Small intestine (tissue), 7 donors: ENCODE data around the gene DOCK2. TPM values are rescaled to one million over a fixed set of nuclear protein-coding genes. Genes with fewer than 3 reads are reported as not detected.

Experiments
- DNase-seq, 2 donors: peaks; one replicate each; pipeline versions ENCODE4 v3.0.0 to v3.0.0-alpha.2; 2013
- FAIRE-seq: peaks from 2 replicates; lab custom pipeline; 2012; peaks lifted over from hg19 to GRCh38; lab: Jason Lieb, UNC
- H3K27ac ChIP-seq, 3 donors: one replicate each; pipeline ENCODE4 v1.5.1; 2013; ENCODE audit warnings: low read length in 2 of 3, mild to moderate bottlenecking in 2 of 3, control low read depth in 1 of 3, inconsistent platforms in 1 of 3, low read depth in 1 of 3, moderate library complexity in 1 of 3
- H3K27me3 ChIP-seq, 3 donors: one replicate each; pipeline ENCODE4 v1.6.1; 2013; ENCODE audit warnings: low read length in 3 of 3, inconsistent platforms in 1 of 3; ENCODE audit not compliant: control insufficient read depth in 3 of 3, insufficient read depth in 3 of 3
- H3K36me3 ChIP-seq, 3 donors: one replicate each; pipeline ENCODE4 v1.6.1; 2013; ENCODE audit warnings: low read length in 3 of 3, inconsistent platforms in 1 of 3, low read depth in 1 of 3, mild to moderate bottlenecking in 1 of 3, moderate library complexity in 1 of 3; ENCODE audit not compliant: control insufficient read depth in 3 of 3, insufficient read depth in 2 of 3
- H3K4me1 ChIP-seq, 3 donors: one replicate each; pipeline ENCODE4 v1.6.1; 2013; ENCODE audit warnings: low read length in 2 of 3, inconsistent platforms in 1 of 3, low read depth in 1 of 3, mild to moderate bottlenecking in 1 of 3, moderate library complexity in 1 of 3; ENCODE audit not compliant: control insufficient read depth in 3 of 3, insufficient read depth in 2 of 3
- H3K4me3 ChIP-seq, 3 donors: one replicate each; pipeline ENCODE4 v1.5.1; 2013; ENCODE audit warnings: low read length in 3 of 3, control low read depth in 1 of 3, inconsistent platforms in 1 of 3, low read depth in 1 of 3, mild to moderate bottlenecking in 1 of 3, moderate library complexity in 1 of 3
- H3K9me3 ChIP-seq, 2 donors: one replicate each; pipeline ENCODE4 v1.6.1; 2013; ENCODE audit warnings: low read depth in 1 of 2, low read length in 1 of 2; ENCODE audit not compliant: control insufficient read depth in 2 of 2, insufficient read depth in 1 of 2
- WGBS, 3 donors: extraction: QIAGEN DNeasy Blood & Tissue Kit; methylation state at CpG; one replicate each; pipeline ENCODE4 v1.1.7; 2013; 5-methylcytosine and 5-hydroxymethylcytosine counted together
- polyA plus RNA-seq, 4 donors: library from polyadenylated mRNA; stranded (reverse) in 3 of 4; unstranded in 1 of 4; fragments of 200-250 nt in 3 of 4; fragments of 120-200 nt in 1 of 4; gene quantifications; one replicate each; pipeline versions ENCODE4 v1.2.1 to v1.2.3, GENCODE V29; 2013
- donor health status: healthy with polysubstance abuse.
- donor health status: control.
- donor health status: control.
- donor health status: Bipolar disorder and iron deficiency.
- donor health status: healthy.

DOCK2 gene
- polyA plus RNA-seq, 4 donors, result 1.3 to 5.9 (median 3.0) TPM

DNA sequence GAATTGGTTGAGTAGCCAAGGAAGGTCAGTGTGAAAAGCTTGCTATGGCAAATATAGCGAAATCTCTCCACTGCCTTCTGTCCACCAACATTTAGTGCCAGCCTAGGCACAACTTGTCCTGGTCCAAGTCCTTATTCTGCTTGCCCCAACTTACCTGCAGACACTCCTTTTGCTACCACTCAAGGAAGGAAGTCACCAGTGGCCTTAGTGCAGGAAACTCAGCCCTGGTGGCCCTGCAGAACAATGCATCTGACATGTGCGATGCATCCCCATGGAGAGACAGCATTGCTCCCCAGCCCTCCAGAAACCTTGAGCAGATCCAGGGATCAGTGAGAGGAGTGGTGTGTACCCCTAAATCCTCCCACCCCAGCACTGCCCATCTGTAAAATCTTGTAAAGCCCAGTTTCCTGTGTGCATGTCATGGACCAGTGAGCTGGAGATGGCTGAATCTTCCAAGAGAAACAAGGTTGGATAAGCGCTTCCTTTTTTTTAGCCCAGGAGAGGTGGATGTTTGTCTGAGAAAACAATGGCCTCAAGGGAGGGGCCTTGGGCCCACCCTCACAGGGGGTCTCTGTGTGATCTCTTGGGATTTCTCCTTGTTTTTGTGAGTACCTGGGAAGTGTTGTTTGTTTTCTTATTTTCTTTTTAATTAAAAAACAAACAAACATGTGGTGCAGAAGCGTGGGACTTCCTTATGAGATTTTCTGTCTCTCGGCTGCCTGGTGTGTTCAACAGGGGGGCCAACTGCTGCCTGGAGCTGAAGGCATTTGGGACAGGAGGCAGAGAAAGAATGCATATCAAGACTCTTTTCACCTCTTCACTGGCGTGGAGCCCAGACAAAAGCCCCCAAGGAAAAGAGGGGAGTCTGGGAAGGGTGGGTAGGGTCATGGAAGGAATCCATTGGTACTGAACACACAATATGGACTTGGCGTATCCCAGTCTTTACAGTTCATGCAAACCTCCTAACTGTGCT is 472.3 kb downstream of the DOCK2 start:
- Histone ChIP-seq H3K4me3 (no peak overlapping the region), H3K9me3 (no peaks in the 10 kb centered on the region), H3K36me3 (no peaks in the 10 kb centered on the region), H3K27me3 (peaks cover 0 to 4% (median 0%) of the 10 kb centered on the region in 3 donors), H3K4me1 (no peaks in the 10 kb centered on the region), H3K27ac (no peak overlapping the region)
- DNase-seq, result no peak
- WGBS, 3 donors, result 68 to 82% (median 71%) methylated on average over 7 of the region's 7 CpGs
- FAIRE-seq, result no peak

DNA sequence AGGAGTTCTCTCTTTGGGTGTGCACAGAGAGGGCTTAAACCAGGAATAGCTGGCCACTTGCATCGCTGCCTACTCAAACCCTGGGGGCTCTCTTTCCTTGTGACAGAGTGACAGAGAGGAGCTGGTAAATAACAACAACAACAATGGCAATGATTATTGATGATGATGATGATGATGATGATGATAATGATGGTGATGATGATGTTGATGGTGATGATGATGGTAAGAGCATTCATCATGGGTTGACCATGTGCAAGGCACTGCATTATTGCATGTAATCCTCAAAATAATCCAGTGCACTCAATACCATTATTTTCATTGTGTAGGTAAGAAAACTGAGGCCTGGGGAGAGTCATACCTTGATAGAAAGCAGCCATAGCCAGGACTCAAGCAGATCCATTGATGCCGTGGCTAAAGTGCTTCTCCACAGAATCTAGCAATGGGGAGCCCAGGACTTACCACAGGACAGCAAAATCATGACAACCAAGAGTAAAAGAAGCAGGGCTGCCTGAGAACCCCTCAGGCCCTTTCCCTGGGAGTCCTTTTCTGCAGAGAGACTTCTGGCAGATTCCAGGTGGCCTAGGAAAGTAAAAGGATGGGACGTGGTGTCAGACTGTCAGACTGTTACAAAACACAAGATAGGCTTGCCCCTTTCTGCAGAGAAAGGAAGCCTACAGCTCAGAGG is 473.5 kb downstream of the DOCK2 start:
- H3K36me3 ChIP-seq, result no peaks in the 10 kb centered on the region
- H3K9me3 ChIP-seq, result no peaks in the 10 kb centered on the region
- DNase-seq (no peak), FAIRE-seq (no peak)
- no peaks in the 10 kb centered on the region for H3K4me1 ChIP-seq
- peaks cover 0 to 4% (median 0%) of the 10 kb centered on the region in 3 donors for H3K27me3 ChIP-seq
- 55 to 70% (median 67%) methylated on average over 3 of the region's 3 CpGs for WGBS, 3 donors
- no peak overlapping the region for H3K4me3 ChIP-seq
- H3K27ac ChIP-seq, result no peak overlapping the region

DNA sequence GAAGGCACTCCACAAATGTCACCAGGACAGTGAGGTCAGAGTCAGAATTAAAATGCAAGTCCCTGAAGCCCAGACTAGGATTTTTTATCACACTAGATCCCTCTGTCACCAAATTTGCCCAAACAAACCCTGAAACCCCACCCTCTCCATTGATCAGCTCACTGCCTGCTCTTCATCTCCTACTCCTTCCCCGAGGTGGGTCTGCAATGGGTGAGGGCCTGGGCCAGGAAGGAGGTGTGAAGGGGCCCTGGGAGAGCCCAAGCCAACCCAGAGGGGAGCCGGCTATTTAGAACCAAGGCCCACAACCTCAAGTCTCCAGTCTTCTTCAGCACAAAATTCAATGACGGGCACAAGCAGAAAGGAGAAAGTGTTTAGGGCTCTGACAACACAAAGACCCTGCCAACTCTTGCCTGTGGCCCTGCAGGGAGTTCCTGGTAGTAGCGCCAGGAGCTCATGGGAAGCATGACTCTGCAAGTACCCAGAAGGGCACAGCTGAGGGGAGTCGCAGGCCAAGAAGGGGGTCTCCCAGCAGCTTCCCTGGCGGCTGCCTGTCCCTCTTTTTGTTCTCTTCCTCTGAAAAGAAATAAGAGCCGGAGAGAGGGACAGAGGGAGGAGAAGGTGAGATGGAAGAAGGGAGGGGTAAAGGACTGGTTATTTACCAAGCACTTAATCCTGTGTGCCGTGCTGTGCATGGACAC is 474.2 kb downstream of the DOCK2 start:
- Histone ChIP-seq H3K36me3 (no peaks in the 10 kb centered on the region), H3K27ac (no peak overlapping the region), H3K4me3 (no peak overlapping the region), H3K4me1 (no peaks in the 10 kb centered on the region), H3K9me3 (no peaks in the 10 kb centered on the region), H3K27me3 (peaks cover 0 to 4% (median 0%) of the 10 kb centered on the region in 3 donors)
- 39 to 64% (median 57%) methylated on average over 7 to 8 of the region's 8 CpGs for WGBS, 3 donors
- FAIRE-seq (no peak), DNase-seq (no peak)

DNA sequence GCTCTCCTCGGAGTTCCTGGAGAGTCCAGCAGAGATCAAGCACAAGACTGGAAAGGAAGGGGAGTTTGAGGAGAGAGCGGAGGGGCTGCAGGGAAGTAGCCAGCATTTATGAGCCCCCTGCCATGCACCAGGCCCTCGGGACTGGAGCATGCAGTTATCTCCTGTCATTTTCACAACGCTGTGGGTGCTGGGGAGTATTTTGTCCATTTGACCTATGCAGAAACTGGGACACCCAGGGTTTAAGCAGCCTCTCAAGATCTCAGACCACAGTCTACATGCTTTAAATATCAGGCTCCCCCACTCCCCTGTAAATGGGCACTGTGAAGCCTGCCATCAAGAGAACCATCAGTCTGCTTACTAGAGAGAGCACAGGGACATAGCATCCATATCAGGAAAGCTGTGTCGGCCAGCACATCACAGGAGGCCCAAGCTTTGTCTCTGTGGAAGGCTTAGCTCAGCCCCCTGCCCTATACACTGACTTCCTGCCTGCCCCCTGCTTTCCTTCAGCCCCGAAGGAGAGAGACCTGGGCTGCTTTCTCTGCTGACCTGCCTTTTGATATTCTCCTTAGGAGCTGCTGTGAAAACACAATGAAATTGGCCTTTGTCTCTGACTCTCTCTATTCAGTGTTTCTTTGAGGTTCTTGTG is 475.9 kb downstream of the DOCK2 start:
- H3K27me3 ChIP-seq, result peaks cover 0 to 4% (median 0%) of the 10 kb centered on the region in 3 donors
- FAIRE-seq (no peak), DNase-seq (no peak)
- no peak overlapping the region for H3K27ac ChIP-seq
- H3K9me3 ChIP-seq, result no peaks in the 10 kb centered on the region
- 60 to 72% (median 64%) methylated on average over 6 of the region's 6 CpGs for WGBS, 3 donors
- H3K4me1 ChIP-seq, result no peaks in the 10 kb centered on the region
- H3K36me3 ChIP-seq, result no peaks in the 10 kb centered on the region
- H3K4me3 ChIP-seq, result no peak overlapping the region

DNA sequence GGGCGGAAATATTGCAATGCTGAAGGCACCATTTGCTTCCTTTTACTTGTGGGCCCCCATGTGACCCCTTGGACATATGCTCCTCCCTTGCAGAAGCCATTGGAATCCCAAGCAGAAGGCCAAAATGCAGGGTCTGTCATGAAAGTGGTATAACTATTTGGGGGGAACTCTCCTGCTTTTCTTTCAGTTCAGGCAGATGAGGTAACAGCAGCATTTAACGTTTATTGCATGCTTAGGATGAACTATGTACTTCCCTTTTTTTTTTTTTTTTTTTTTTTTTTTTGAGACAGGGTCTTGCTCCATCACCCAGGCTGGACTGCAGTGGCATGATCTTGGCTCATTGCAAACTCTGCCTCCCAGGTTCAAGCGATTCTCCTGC is 476.4 kb downstream of the DOCK2 start:
- no peaks in the 10 kb centered on the region for H3K36me3 ChIP-seq
- FAIRE-seq, result no peak
- 64 to 65% (median 65%) methylated on average over 3 of the region's 3 CpGs for WGBS, 3 donors

DNA sequence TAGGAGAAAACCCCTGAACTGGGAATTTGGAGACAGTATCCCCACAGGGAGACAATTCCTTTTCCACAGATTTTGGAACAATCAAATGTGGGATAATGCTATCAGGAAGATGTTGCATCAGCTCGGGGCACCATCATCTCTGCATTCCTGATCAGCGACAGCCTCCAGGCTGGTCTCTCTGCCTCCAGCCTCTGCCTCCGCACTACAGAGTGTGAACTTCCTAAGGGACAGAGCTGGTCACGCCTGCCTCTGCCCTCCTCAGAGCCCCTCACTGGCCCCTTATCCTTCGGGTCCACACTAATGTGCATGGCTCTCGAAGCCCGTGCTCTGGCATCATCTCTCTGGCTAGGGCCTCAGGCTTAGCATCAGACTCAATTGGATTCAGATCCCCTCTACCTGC is 477.2 kb downstream of the DOCK2 start:
- H3K27me3 ChIP-seq, result peaks cover 0 to 4% (median 0%) of the 10 kb centered on the region in 3 donors
- WGBS, 3 donors, result 64 to 83% (median 73%) methylated on average over 7 of the region's 7 CpGs
- no peak for DNase-seq
- H3K36me3 ChIP-seq, result no peaks in the 10 kb centered on the region
- H3K9me3 ChIP-seq, result no peaks in the 10 kb centered on the region
- H3K4me3 ChIP-seq, result no peak overlapping the region
- FAIRE-seq, result no peak
- H3K27ac ChIP-seq, result no peak overlapping the region
- H3K4me1 ChIP-seq, result no peaks in the 10 kb centered on the region

More for the DNA sequence above, 476.4 kb downstream of the DOCK2 start:
- DNase-seq, result no peak
- H3K27ac ChIP-seq, result no peak overlapping the region
- peaks cover 0 to 4% (median 0%) of the 10 kb centered on the region in 3 donors for H3K27me3 ChIP-seq
- H3K4me3 ChIP-seq, result no peak overlapping the region
- H3K4me1 ChIP-seq, result no peaks in the 10 kb centered on the region
- H3K9me3 ChIP-seq, result no peaks in the 10 kb centered on the region

DNA sequence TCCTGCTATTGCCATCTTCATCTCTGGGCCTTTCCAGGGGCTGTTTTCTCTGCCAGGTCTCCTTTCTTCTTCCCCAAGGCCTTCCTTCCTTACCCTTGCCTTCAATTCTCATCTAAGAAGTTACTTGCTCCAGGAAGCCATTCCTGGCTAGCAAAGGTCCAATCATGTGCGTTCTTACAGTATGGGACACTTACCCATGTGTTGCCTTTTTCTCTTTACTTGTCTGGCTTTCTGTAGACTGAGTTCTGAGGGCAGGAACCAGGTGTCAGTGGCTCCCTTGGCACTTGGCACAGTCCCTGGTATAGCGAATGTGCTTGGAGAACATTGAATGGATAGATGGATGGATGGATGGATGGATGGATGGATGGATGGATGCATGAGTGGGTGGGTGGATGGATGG is 478.9 kb downstream of the DOCK2 start:
- FAIRE-seq, result no peak
- H3K27me3 ChIP-seq, result peaks cover 0 to 1% (median 0%) of the 10 kb centered on the region in 3 donors
- no peaks in the 10 kb centered on the region for H3K36me3 ChIP-seq
- H3K9me3 ChIP-seq, result no peaks in the 10 kb centered on the region
- WGBS, 3 donors, result 75 to 92% (median 79%) methylated on average over 2 of the region's 2 CpGs
- no peak for DNase-seq
- no peak overlapping the region for H3K4me3 ChIP-seq
- H3K4me1 ChIP-seq, result no peaks in the 10 kb centered on the region
- H3K27ac ChIP-seq, result no peak overlapping the region

DNA sequence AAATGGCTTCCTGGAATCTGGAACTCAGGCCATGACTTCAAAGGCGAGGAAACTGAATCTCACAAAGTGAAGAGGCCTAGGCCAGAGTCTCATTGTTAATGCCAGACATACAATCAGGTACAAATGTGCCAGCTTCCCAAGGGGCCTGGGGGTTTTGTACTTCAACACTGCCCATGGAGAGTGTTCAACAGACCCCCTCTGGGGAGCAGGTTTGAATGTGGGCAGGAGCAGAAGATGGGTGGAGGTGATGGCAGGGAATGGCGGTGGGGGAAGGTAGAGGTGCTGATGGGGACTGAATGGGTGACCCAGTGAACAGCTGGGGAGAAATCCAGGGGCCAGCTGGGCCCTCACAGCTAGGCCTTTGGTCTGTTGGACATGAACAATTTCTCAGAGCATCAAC is 480.7 kb downstream of the DOCK2 start:
- Histone ChIP-seq H3K4me1 (no peaks in the 10 kb centered on the region), H3K27me3 (no peaks in the 10 kb centered on the region), H3K36me3 (no peaks in the 10 kb centered on the region), H3K9me3 (no peaks in the 10 kb centered on the region), H3K4me3 (no peak overlapping the region), H3K27ac (no peak overlapping the region)
- no peak for DNase-seq
- WGBS, 3 donors, result 73 to 88% (median 85%) methylated on average over 2 of the region's 2 CpGs
- FAIRE-seq, result no peak
